ENCODE measurements around the gene MALRD1. TPM values are rescaled to one million over a fixed set of nuclear protein-coding genes. Genes with fewer than 3 reads are reported as not detected.

MALRD1 gene
- total RNA-seq, 4 donors from 2014 or later: 0.75 to 2.4 (median 0.82) TPM; not detected in 1

DNA sequence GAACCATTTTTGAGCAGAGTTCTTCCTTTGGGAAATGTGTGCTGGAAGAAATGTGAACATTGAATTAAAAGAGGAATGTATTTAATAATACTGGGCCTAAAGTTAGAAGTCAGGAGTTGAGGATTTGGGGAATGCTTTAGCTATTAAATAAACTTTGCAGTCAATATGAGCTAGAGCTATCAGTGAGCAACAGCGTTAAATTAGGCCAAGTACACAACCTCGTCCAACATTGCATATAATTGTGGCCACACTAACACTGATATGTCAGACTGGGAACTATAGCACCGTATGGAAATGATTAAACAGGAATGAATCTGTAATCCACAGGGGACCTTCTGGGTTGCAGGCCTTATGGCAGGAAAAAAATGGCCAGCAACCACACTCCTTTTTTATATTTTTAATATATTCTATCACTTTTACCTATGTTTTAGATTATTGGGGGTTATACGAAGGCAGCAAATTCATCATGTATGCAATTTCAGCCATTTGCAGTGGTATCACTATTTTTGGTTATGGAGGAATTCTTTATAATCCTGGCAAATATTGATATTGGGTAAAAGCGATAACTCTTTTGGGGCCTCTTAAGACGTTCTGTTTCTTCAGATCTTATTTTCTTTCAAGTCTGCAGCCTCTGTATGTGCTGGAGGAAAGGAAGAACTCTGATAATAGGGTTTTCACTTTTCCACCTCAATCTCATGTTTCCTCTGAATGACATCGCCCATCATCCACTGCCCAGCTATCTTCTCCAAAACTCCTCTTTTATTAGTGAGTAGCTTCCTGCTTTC lies 531.4 kb downstream of the MALRD1 start:
- no peak for TF ChIP-seq EP300 (IDR thresholded peaks at IDR 0.05; ENCODE audit: low read depth)
- TF ChIP-seq, protein P1, sequence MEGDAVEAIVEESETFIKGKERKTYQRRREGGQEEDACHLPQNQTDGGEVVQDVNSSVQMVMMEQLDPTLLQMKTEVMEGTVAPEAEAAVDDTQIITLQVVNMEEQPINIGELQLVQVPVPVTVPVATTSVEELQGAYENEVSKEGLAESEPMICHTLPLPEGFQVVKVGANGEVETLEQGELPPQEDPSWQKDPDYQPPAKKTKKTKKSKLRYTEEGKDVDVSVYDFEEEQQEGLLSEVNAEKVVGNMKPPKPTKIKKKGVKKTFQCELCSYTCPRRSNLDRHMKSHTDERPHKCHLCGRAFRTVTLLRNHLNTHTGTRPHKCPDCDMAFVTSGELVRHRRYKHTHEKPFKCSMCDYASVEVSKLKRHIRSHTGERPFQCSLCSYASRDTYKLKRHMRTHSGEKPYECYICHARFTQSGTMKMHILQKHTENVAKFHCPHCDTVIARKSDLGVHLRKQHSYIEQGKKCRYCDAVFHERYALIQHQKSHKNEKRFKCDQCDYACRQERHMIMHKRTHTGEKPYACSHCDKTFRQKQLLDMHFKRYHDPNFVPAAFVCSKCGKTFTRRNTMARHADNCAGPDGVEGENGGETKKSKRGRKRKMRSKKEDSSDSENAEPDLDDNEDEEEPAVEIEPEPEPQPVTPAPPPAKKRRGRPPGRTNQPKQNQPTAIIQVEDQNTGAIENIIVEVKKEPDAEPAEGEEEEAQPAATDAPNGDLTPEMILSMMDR (IDR thresholded peaks at IDR 0.05): no peak
- TF ChIP-seq POLR2AphosphoS5 (IDR thresholded peaks at IDR 0.05): no peak
- no peak for TF ChIP-seq POLR2A (IDR thresholded peaks at IDR 0.05)
- Histone ChIP-seq H3K27me3 (no peaks in the 10 kb centered on the region), H3K4me3 (no peak overlapping the region), H3K4me1 (no peaks in the 10 kb centered on the region), H3K36me3 (no peaks in the 10 kb centered on the region), H3K9me3 (no peaks in the 10 kb centered on the region), H3K27ac (no peak overlapping the region)
- WGBS, 2 donors (ENCODE audit: low coverage in 1 of 2): 76 to 79% methylated on average over 7 of the region's 7 CpGs
- in situ Hi-C loops (cut with MboI; ENCODE audit: low pct_ligation_motif_present in 1 of 4, low pct_unique_long_range_greater_than_20kb in 1 of 4, low sequenced_read_pairs in 3 of 4): no loop called here
- intact Hi-C loops (cut with DNase I; ENCODE audit: low total_unique reads): no loop called here
- no peak for DNase-seq

DNA sequence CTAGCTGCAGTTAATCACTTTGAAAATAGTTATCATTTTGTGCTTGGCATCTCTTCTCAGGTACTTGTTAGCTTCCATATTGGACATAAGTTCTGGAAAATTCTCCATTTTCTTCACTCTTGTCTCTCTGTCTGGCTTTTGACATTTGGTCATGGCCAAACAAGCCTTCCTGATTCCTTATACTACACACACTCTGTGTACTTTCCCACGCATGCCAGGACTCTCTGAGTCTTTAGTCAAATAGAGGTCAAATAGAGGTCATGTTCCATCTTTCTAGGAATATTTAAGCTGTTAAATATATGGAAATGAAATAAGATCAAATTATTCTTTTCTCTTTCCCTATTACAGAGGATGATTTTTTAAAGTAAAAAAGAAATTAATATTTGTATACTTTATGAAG lies 532.1 kb downstream of the MALRD1 start:
- whole genome bisulfite sequencing, 2 donors (ENCODE audit: low coverage in 1 of 2): 85 to 100% methylated on average over 1 of the region's 1 CpG
- Histone ChIP-seq H3K4me1 (no peaks in the 10 kb centered on the region), H3K9me3 (no peaks in the 10 kb centered on the region), H3K27me3 (no peaks in the 10 kb centered on the region), H3K27ac (no peak overlapping the region), H3K4me3 (no peak overlapping the region), H3K36me3 (no peaks in the 10 kb centered on the region)
- TF ChIP-seq POLR2A (IDR thresholded peaks at IDR 0.05): no peak
- no peak for TF ChIP-seq EP300 (IDR thresholded peaks at IDR 0.05; ENCODE audit: low read depth)
- TF ChIP-seq POLR2AphosphoS5 (IDR thresholded peaks at IDR 0.05): no peak
- TF ChIP-seq, protein P1 (IDR thresholded peaks at IDR 0.05): no peak
- DNase-seq: no peak
- intact Hi-C loops (cut with DNase I; ENCODE audit: low total_unique reads): no loop called here
- in situ Hi-C loops (cut with MboI; ENCODE audit: low pct_ligation_motif_present in 1 of 4, low pct_unique_long_range_greater_than_20kb in 1 of 4, low sequenced_read_pairs in 3 of 4): no loop called here

DNA sequence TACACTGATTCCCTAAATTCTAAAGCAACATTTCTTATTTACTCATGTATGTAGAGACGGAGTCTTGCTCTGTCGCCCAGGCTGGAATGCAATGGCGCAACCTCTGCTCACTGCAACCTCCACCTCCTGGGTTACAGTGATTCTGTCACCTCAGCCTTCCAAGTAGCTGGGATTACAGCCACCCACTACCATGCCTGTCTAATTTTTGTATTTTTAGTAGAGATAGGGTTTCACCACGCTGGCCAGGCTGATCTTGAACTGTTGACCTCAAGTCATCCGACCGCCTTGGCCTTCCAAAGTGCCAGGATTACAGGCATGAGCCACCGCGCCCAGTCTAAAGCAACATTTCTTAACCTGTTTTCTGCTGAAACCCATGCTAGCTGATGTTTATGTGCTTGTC lies 540.0 kb downstream of the MALRD1 start:
- intact Hi-C loops (cut with DNase I; ENCODE audit: low total_unique reads): no loop called here
- TF ChIP-seq POLR2AphosphoS5 (IDR thresholded peaks at IDR 0.05) (no peak), POLR2A (IDR thresholded peaks at IDR 0.05) (no peak), EP300 (IDR thresholded peaks at IDR 0.05; ENCODE audit: low read depth) (no peak)
- TF ChIP-seq, protein P1 (IDR thresholded peaks at IDR 0.05): no peak

DNA sequence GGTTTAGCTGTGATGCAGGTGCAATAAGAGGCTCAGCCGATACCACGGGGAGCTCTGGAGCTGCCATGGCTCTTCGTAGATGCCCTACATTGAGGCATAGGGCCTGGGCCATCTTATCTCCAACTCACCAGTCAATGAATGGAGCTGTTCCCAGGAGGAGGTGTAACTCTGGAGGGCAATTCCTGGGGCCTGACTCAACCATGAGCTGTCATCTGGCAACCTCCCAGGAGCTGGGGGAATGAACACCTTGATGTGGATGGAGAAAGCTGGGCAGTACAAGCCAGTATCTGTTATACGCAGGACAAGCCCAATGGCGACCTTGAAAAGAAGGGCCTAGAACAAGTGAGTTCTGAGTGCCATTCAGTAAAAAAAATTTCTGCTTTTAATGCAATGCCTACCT lies 543.7 kb downstream of the MALRD1 start:
- in situ Hi-C loops (cut with MboI; ENCODE audit: low pct_ligation_motif_present in 1 of 4, low pct_unique_long_range_greater_than_20kb in 1 of 4, low sequenced_read_pairs in 3 of 4) (no loop called here), intact Hi-C loops (cut with DNase I; ENCODE audit: low total_unique reads) (no loop called here)
- 93 to 95% methylated on average over 2 to 5 of the region's 5 CpGs for WGBS, 2 donors (ENCODE audit: low coverage in 1 of 2)
- Histone ChIP-seq H3K27ac (no peak overlapping the region), H3K4me1 (no peaks in the 10 kb centered on the region), H3K27me3 (no peaks in the 10 kb centered on the region), H3K36me3 (no peaks in the 10 kb centered on the region), H3K9me3 (no peaks in the 10 kb centered on the region), H3K4me3 (no peak overlapping the region)
- no peak for TF ChIP-seq EP300 (IDR thresholded peaks at IDR 0.05; ENCODE audit: low read depth)
- DNase-seq: no peak

More for the DNA sequence above, 540.0 kb downstream of the MALRD1 start:
- Histone ChIP-seq H3K27ac (no peak overlapping the region), H3K27me3 (no peaks in the 10 kb centered on the region), H3K36me3 (no peaks in the 10 kb centered on the region), H3K9me3 (no peaks in the 10 kb centered on the region), H3K4me3 (no peak overlapping the region), H3K4me1 (no peaks in the 10 kb centered on the region)
- 72 to 77% methylated on average over 3 to 8 of the region's 8 CpGs for WGBS, 2 donors (ENCODE audit: low coverage in 1 of 2)
- in situ Hi-C loops (cut with MboI; ENCODE audit: low pct_ligation_motif_present in 1 of 4, low pct_unique_long_range_greater_than_20kb in 1 of 4, low sequenced_read_pairs in 3 of 4): no loop called here
- no peak for DNase-seq
